Ishikawa (cell line): ENCODE results near the gene HCK.

ENCODE experiments used
- CEBPB ChIP-seq: IDR thresholded peaks from 2 replicates; pipeline ENCODE4 v1.6.1; 2012
- CREB1 ChIP-seq: IDR thresholded peaks from 2 replicates; pipeline ENCODE4 v1.6.1; 2012; ENCODE audit warnings: low read depth
- EGR1 ChIP-seq: IDR thresholded peaks from 2 replicates; pipeline ENCODE4 v1.6.1; 2012
- EP300 ChIP-seq: IDR thresholded peaks from 2 replicates; pipeline ENCODE4 v1.6.1; 2012; ENCODE audit warnings: borderline replicate concordance
- FOXM1 ChIP-seq: IDR thresholded peaks from 2 replicates; pipeline ENCODE4 v1.6.1; 2012; ENCODE audit warnings: low read depth, borderline replicate concordance
- NFIC ChIP-seq: IDR thresholded peaks from 2 replicates; pipeline ENCODE4 v1.6.1; 2012
- RAD21 ChIP-seq: IDR thresholded peaks from 2 replicates; pipeline ENCODE4 v1.6.1; 2012; ENCODE audit warnings: low read depth
- TAF1 ChIP-seq: IDR thresholded peaks from 2 replicates; pipeline ENCODE4 v1.6.1; 2012; ENCODE audit warnings: low read depth, mild to moderate bottlenecking
- TCF12 ChIP-seq: IDR thresholded peaks from 2 replicates; pipeline ENCODE4 v1.6.1; 2012; ENCODE audit warnings: low read depth
- TEAD4 ChIP-seq: IDR thresholded peaks from 2 replicates; pipeline ENCODE4 v1.6.1; 2012
- YY1 ChIP-seq: IDR thresholded peaks from 2 replicates; pipeline ENCODE4 v1.6.1; 2012; ENCODE audit warnings: low read depth
- ZBTB7A ChIP-seq: IDR thresholded peaks from 2 replicates; pipeline ENCODE4 v1.6.1; 2012; ENCODE audit warnings: low read depth
- TF ChIP-seq, protein P1 (sequence below): IDR thresholded peaks from 2 replicates; pipeline ENCODE4 v1.6.1; 2012
- TF ChIP-seq, protein P2 (sequence below): IDR thresholded peaks from 2 replicates; pipeline ENCODE4 v1.6.1; 2012; ENCODE audit warnings: low read depth, mild to moderate bottlenecking
- TF ChIP-seq, protein P3 (sequence below): IDR thresholded peaks from 2 replicates; pipeline ENCODE4 v1.6.1; 2012

HCK gene

DNA sequence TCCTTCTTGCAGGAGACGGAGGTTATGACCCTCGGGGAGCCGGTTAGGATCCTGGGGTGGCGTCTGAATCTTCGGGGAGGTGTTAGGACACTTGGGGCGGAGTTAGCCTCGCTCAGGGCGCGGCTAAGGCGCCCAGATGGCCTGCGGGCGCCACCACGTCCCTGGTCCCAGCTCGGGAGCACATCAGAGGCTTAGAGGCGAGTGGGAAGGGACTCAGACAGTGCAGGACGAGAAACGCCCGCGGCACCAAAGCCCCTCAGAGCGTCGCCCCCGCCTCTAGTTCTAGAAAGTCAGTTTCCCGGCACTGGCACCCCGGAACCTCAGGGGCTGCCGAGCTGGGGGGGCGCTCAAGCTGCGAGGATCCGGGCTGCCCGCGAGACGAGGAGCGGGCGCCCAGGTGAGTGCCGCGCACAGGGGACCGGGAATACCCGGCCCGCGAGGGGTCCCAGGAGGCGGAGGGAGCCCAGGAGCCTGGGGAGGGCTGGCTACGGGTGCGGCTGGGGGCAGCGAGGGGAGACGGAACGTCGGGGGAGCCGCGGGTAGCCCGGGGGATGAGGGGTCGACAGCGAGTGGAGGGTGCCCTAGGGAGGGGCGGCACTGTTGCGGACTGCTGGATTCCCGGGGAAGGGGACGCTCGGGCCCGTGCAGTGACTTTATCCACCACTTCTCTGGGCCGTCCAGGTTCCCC, at the start of gene HCK:
HCK (plus strand) TSS at position 153 of the 688 bp plus-strand sequence.
- TF ChIP-seq, protein P1, sequence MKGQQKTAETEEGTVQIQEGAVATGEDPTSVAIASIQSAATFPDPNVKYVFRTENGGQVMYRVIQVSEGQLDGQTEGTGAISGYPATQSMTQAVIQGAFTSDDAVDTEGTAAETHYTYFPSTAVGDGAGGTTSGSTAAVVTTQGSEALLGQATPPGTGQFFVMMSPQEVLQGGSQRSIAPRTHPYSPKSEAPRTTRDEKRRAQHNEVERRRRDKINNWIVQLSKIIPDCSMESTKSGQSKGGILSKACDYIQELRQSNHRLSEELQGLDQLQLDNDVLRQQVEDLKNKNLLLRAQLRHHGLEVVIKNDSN, result no peak

DNA sequence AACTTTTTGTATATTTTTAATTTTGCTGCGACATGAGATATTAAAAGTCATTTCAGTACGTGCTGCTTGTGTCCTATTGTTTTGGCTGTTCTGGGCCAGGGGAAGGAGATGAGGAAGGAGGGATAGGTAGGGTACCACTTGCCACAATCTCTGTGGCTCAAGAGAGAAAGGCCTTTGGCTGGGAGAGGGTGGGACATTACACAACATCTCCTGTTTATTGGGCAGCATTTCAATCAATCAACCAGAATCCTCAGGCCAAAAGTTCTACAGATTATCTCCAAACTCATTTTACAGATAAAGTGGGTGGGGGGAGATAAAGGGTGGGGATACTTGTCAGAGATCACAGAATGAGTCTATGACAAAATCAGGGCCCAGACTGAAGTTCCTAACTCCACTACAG, 48.7 kb upstream of the HCK start:
- no peak for TF ChIP-seq NFIC
- TF ChIP-seq CEBPB, result no peak
- no peak for TF ChIP-seq TAF1
- TF ChIP-seq, protein P2, sequence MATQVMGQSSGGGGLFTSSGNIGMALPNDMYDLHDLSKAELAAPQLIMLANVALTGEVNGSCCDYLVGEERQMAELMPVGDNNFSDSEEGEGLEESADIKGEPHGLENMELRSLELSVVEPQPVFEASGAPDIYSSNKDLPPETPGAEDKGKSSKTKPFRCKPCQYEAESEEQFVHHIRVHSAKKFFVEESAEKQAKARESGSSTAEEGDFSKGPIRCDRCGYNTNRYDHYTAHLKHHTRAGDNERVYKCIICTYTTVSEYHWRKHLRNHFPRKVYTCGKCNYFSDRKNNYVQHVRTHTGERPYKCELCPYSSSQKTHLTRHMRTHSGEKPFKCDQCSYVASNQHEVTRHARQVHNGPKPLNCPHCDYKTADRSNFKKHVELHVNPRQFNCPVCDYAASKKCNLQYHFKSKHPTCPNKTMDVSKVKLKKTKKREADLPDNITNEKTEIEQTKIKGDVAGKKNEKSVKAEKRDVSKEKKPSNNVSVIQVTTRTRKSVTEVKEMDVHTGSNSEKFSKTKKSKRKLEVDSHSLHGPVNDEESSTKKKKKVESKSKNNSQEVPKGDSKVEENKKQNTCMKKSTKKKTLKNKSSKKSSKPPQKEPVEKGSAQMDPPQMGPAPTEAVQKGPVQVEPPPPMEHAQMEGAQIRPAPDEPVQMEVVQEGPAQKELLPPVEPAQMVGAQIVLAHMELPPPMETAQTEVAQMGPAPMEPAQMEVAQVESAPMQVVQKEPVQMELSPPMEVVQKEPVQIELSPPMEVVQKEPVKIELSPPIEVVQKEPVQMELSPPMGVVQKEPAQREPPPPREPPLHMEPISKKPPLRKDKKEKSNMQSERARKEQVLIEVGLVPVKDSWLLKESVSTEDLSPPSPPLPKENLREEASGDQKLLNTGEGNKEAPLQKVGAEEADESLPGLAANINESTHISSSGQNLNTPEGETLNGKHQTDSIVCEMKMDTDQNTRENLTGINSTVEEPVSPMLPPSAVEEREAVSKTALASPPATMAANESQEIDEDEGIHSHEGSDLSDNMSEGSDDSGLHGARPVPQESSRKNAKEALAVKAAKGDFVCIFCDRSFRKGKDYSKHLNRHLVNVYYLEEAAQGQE, result no peak
- no peak for TF ChIP-seq YY1
- no peak for TF ChIP-seq RAD21
- TF ChIP-seq, protein P3, sequence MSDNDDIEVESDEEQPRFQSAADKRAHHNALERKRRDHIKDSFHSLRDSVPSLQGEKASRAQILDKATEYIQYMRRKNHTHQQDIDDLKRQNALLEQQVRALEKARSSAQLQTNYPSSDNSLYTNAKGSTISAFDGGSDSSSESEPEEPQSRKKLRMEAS, result no peak
- no peak for TF ChIP-seq EP300
- no peak for TF ChIP-seq EGR1
- TF ChIP-seq, protein P1, result no peak
- no peak for TF ChIP-seq TEAD4
- no peak for TF ChIP-seq TCF12
- no peak for TF ChIP-seq FOXM1
- no peak for TF ChIP-seq ZBTB7A
- TF ChIP-seq CREB1, result no peak

DNA sequence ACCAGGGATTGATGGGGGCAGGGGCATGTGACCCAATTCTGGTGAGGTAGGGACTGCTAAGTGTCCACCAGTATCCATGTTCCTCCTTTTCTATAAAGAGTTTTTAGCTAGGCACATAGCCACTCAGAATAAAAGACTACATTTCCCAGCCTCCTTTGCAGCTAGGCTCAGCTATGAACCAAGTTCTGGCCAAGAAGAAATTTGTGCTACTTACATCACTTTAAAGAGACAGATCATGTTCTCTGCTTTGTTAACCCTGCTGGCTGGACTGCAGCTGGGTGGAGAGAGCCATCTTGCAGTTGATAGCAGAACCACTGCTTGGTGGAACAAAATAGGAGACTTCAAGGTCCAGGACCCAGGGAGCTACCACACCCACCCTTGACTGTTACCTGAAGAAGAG, 47.1 kb upstream of the HCK start:
- TF ChIP-seq RAD21 (no peak), NFIC (no peak), EP300 (no peak), FOXM1 (no peak), EGR1 (no peak), CREB1 (no peak), CEBPB (no peak), TAF1 (no peak), YY1 (no peak), ZBTB7A (no peak), TCF12 (no peak), TEAD4 (no peak)
- TF ChIP-seq, protein P2, result no peak
- TF ChIP-seq, protein P1, result no peak
- TF ChIP-seq, protein P3, result no peak

DNA sequence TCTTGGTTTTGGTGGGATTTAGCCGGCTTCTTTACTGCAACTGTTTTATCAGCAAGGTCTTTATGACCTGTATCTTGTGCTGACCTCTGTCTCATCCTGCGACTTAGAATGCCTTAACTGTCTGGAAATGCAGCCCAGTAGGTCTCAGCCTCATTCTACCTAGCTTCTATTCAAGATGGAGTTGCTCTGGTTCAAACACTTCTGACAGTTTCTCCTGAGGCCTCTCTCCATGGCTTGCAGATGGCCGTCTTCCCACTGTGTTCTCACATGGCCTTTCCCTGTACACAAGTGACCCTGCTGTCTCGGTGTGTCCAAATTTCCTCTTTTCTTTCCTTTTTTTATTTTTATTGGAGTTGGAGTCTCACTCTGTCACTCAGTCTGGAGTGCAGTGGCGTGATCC, 46.0 kb upstream of the HCK start:
- no peak for TF ChIP-seq EGR1
- TF ChIP-seq, protein P3, result no peak
- TF ChIP-seq CEBPB, result no peak
- no peak for TF ChIP-seq ZBTB7A
- TF ChIP-seq, protein P1, result no peak
- no peak for TF ChIP-seq TEAD4
- TF ChIP-seq RAD21, result no peak
- TF ChIP-seq YY1, result no peak
- no peak for TF ChIP-seq TAF1
- no peak for TF ChIP-seq FOXM1
- no peak for TF ChIP-seq NFIC
- no peak for TF ChIP-seq EP300
- TF ChIP-seq, protein P2, result no peak
- no peak for TF ChIP-seq TCF12
- no peak for TF ChIP-seq CREB1
